GF-D8 (cell line): ENCODE results near the gene KCNG1.
A peak's percentile ranks its signal among the peaks of the same experiment; 100 is the strongest.

Source experiments
- DNase-seq: peaks from one replicate; lab custom pipeline; 2025; lab: John Stamatoyannopoulos, UW

Gene KCNG1

GRCh38 chr20:51012357-51012756, 10.6 kb downstream of the KCNG1 start:
- no peak for DNase-seq

GRCh38 chr20:51011479-51011878, 11.4 kb downstream of the KCNG1 start:
- no peak for DNase-seq

- no peak for DNase-seq
These were observed 12.0 kb downstream of the KCNG1 start for GRCh38 chr20:51010932-51011331.

GRCh38 chr20:51010043-51010365, 12.9 kb downstream of the KCNG1 start:
- no peak for DNase-seq

GRCh38 chr20:51009303-51010042, 13.4 kb downstream of the KCNG1 start:
- no peak for DNase-seq

GRCh38 chr20:51008718-51009117, 14.2 kb downstream of the KCNG1 start:
- DNase-seq: no peak

- no peak for DNase-seq
These were observed 17.7 kb downstream of the KCNG1 start for GRCh38 chr20:51005214-51005613.

- no peak for DNase-seq
These were observed 18.1 kb downstream of the KCNG1 start for GRCh38 chr20:51004781-51005180.

- DNase-seq: no peak
These were observed 18.6 kb downstream of the KCNG1 start for GRCh38 chr20:51004305-51004727.

GRCh38 chr20:51003753-51004152, 19.2 kb downstream of the KCNG1 start:
- no peak for DNase-seq

- no peak for DNase-seq
These were observed 20.3 kb downstream of the KCNG1 start for GRCh38 chr20:51002633-51003032.

GRCh38 chr20:51001430-51002265, 21.3 kb downstream of the KCNG1 start:
- no peak for DNase-seq

GRCh38 chr20:50999355-50999754, 23.6 kb downstream of the KCNG1 start:
- DNase-seq: no peak

GRCh38 chr20:50996901-50997865, 25.7 kb downstream of the KCNG1 start:
- no peak for DNase-seq

- DNase-seq: no peak
These were observed 27.4 kb downstream of the KCNG1 start for GRCh38 chr20:50995506-50995905.

GRCh38 chr20:50993876-50994275, 29.0 kb downstream of the KCNG1 start:
- no peak for DNase-seq

- DNase-seq: peak; percentile 11
These were observed 30.0 kb downstream of the KCNG1 start for GRCh38 chr20:50992733-50993457.

- DNase-seq: no peak
These were observed 30.6 kb downstream of the KCNG1 start for GRCh38 chr20:50992336-50992732.

- no peak for DNase-seq
These were observed 31.8 kb downstream of the KCNG1 start for GRCh38 chr20:50991076-50991475.

- DNase-seq: peak; percentile 31
These were observed 35.3 kb downstream of the KCNG1 start for GRCh38 chr20:50987493-50988210.

GRCh38 chr20:50983321-50983720, 39.6 kb downstream of the KCNG1 start:
- DNase-seq: no peak
